SHP77 (cell line): ENCODE measurements around the gene C16orf89.

Source experiments
- DNase-seq, 2 experiments: peaks; one replicate each; lab custom pipeline; 2025; lab: John Stamatoyannopoulos, UW

The C16orf89 gene

DNA sequence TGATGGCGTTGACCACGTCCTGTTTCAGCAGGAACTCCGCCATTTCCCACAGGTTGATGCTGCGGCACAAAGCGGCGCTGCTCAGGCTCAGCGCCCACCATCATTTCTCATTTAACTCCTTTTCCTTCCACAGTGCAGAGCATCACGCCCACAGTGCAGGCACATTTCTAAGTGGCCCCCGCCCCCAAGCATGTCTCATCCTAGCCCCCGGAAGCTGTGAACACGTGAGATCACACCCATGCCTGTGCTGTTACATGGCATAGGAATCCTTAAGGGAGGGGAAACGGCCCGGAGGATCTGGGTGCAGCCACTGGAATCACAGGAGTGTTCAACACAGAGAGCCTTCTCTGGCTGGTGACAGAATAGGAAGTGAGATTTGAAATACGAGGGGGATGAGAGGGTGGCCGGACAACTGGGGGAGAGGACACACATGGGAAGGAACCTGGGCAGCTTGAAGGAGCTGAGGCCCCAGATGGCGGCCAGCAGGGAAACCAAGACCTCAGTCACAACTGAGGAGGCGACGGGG lies 36.7 kb downstream of the C16orf89 start:
- DNase-seq, result no peak

DNA sequence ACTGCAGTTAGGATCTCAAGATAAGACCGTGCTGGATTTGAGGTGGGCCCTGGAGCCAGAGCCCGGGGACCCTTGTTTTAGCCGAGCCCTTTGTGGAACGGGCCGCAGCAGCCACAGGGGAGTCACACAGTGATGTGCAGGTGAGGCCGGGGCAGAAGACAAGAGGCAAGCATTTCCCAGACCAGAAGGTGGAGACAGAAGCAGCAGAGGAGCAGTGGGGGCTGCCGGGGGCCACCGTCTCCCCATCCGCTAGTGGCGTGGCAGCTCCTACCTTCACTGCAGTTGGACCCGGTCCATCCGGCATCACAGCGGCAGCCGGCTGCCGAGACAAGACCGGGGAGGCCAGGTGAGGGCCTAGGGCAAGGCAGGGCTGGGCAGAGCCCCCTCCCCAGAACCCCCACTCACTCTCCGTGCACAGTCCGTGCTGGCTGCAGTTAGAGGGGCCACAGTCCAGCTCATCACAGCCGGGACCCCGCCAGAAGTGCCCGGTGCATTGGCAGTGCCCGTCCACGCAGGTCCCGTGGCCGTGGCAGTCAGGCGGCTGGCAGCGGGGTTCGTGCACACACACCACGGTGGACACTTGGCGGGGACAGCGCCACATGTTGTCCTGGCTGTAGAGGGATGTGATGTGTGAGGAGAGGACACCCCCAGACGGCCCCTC lies 38.1 kb downstream of the C16orf89 start:
- DNase-seq, result no peak

DNA sequence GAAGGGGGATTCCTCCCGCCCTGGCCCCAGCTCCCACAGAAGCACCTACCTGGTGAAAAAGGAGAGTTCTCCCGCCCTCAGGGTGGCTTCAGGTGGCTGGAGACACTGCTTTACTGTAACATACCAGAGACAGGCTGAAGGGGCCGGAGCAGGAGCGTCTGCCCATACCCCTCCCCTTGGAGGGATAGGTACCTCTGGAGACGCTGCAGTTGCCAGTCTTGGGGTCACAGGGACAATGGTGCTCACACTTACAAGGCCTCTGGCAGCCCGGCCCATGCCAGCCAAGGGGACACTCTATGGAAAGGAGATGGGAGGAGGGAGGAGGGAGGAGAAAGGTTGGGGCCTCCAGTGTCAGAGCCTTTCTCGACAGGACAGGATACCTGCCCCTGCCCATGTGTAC lies 38.7 kb downstream of the C16orf89 start:
- no peak for DNase-seq

DNA sequence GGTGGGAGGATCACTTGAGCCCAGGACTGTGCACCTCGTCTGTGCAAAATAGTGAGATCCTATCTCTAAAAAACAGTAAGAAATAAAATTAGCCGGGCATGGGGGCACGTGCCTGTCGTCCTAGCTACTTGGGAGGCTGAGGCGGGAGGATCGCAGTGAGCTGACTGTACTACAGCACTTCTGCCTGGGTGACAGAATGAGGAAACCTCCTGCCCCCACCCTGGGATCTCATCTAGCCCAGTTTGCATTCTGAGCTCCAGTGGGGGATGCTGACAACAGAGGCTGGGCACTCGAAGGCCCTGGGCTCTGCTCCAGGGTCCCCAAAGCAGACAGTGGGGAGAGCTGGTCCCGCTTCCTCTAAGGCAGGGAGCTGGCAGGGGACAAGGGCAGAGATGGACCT lies 39.1 kb downstream of the C16orf89 start:
- no peak for DNase-seq

DNA sequence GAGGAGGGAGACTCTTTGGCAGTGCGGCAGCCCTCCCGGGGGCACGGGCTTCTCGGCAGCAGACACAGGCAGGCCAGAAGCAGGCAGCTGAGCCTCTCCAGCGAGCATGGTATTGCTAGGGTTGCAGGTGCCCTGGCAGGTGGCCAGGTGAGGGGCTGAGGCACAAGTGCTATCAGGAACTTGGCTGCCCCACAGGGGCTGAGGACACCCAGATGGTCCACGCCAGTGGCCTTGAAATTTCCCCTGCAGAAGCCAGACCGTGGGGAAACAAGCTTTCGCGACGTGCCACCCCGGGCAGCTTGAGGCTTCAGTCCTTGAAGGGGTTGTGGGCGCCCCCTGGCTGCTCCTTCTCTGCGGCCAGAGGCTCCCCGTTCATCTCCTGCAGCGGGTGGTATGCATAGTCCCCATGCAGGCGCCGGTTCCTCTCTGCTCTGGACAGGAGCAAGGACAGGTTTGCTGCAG lies 40.6 kb downstream of the C16orf89 start:
- DNase-seq, result peak; percentile 39 to 71

DNA sequence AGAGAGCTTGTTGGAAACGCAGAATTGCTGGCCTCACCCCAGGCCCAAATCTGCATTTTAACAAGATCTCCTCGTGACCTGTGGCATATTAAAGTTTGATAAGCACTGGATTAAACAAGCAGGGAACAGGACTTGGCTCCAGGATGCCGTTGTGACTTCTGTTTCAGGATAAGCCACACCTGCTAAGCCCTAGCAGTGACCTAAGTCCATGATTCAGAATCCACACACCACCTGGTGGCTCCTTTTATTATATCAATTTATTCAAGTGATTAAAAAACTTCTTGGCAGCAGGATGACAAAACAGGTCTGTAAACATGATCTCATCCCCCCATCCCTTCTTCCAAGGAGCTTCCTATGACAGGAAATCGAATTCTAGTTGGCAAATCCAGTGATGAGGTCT lies 41.1 kb downstream of the C16orf89 start:
- peak; percentile 37 to 55 for DNase-seq

GRCh38 chr16:5022521-5022920 lies 43.2 kb downstream of the C16orf89 start:
- DNase-seq, result no peak

- DNase-seq, result no peak
Measured at GRCh38 chr16:5020551-5020950, 45.2 kb downstream of the C16orf89 start.

GRCh38 chr16:5019775-5020174 lies 46.0 kb downstream of the C16orf89 start:
- no peak for DNase-seq

- DNase-seq, result no peak
Measured at GRCh38 chr16:5018793-5019192, 47.0 kb downstream of the C16orf89 start.

- no peak for DNase-seq
Measured at GRCh38 chr16:5017678-5017969, 48.1 kb downstream of the C16orf89 start.

GRCh38 chr16:5016967-5017677 lies 48.6 kb downstream of the C16orf89 start:
- no peak for DNase-seq

GRCh38 chr16:5015887-5016286 lies 49.9 kb downstream of the C16orf89 start:
- no peak for DNase-seq

DNA sequence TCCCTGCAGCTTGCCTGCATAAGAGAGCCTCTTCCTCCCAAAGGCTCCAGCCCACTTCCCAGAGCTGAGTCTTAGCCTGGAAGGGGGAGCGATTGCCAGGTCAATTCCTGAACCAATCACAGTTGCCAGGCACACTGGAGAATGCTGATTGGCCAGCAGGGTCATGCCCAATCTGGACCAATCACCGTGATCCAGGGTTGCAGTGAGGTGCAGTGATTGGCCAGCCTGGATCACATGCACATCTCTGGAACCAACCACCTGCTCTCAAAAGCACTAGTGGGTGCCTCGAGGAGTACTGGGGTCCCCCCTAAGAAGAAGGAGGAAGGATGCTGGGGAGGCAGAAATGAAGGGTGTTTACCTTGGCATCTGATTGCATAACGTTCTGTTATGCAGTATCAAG lies 50.4 kb downstream of the C16orf89 start:
- DNase-seq, result no peak

DNA sequence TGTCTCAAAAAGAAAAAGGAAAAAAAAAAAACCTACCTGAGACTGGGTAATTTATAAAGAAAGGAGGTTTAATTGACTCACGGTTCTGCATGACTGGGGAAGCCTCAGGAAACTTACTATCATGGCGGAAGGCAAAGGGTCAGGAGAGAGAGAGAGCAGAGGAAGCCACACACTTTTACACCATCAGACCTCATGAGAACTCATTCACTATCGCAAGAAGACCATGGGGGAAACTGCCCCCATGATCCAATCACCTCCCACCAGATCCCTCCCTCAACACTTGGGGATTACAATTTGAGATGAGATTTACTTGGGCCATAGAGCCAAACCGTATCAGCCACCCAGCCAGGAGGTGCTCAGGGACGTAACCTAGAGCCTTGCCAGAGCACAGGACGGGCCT lies 52.9 kb downstream of the C16orf89 start:
- DNase-seq, result no peak

DNA sequence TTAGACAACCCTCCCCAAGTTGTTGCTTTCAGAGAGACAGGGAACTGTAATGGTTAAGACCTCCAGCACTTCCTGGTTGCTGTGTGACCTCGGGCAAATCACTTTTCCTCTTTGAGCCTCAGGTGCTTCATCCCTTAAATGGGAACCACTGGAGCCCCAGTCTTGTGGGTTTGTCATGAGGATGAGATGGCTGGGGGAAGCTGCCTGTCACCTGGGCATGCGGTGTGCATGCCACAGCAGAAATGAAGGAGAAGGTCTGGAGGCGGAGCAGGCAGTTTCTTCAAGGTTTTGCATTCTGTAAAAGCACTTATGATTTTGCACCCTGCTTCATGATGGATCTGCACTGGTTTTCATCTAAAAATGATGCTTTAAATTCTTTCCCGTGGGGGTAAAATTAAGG lies 54.1 kb downstream of the C16orf89 start:
- DNase-seq, result no peak

GRCh38 chr16:5010576-5011329 lies 55.0 kb downstream of the C16orf89 start:
- DNase-seq, result no peak

DNA sequence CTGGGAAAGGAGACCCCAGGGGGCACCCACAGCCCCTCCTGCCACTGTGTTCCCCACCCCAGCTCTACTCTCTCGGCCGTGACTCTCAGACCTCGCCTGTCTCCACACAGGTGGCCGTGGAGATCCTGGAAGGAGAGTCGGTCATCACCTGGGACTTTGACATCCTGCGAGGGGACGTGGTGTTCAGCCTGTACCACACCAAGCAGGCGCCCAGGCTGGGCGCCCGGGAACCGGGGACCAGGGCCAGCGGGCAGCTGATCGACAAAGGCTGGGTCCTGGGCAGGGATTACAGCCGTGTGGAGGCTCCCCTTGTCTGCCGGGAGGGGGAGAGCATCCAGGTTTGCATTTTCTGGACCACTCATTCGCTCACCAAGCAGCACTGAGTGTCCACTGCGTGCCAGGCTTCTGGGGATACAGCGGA lies 57.4 kb downstream of the C16orf89 start:
- DNase-seq, result no peak

DNA sequence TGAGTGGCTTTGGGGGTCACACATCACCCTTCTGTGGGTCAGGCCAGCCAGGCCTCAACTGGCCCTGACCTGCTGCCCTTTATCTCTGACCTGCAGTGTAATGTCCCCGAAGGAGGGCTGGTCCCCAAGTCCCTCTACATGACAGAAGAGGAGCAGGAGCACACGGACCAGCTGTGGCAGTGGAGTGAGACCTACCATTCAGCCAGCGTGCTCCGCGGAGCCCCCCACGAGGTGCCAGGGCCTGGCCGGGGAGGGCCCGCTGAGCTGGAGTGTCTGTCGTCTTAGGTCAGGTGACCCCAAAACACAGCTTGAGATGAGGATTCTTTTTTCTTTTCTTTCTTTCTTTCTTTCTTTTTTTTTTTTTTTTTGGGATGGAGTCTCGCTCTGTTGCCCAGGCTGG lies 58.5 kb downstream of the C16orf89 start:
- DNase-seq, result no peak

DNA sequence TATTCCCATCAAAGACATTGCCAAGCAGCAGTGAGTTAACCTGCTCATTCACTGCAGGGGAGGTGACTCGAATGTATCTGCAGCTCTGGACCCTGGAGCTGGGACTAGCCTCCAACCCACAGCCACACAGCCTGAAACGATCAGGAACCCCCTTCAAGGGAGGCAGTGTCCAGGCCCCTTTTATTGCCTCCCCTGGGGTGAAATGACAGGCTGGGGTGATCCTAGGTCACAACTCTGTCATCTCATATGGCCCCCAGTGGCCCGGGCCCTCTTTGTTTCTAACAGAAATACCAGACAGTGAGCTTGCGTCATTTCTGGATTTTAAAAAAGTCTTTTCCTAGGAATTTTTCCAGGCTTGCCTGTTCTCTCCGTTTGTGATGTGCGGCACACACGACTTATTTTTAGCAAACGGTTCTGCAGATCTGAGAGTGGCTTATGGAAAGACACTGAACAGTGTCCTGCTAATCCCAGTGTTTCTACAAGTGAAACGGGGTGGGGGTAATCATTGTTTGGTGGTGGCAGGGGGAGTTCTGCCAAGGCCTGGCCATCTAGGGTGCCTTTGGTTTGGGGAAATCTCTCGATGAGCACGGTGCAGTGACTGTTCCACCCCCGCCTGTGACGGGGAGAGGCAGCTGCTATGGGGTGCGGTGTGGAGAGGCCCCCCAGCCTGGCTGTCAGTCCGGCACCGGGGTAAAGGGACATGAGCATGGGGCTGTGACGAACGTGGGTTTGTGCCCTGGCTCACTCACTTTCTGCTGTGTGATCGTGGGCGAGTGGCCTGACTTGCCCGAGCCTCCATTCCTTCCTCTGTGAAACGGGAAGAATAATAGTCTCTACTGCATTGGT lies 59.2 kb downstream of the C16orf89 start:
- DNase-seq, result no peak

DNA sequence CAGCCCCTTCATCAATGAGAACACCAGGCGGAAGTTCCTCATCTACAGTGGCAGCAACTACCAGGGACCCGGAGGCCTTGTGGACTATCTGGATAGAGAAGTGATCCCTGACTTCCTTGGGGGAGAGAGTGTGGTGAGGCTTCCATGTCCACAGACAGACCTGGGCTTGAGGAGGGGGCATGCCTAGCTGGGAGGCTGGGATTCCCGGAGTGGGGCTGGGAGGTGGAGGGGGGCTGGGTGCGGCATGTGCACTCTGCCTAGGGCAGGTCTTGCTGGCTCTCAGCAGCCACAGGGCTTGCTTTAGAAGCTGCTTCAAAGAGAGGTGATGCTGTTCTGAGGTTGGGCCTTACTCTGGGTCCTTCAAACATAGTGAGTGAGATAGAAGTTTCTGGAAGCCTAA lies 59.8 kb downstream of the C16orf89 start:
- DNase-seq, result no peak

- DNase-seq, result no peak
Measured at GRCh38 chr16:5004311-5004710, 61.4 kb downstream of the C16orf89 start.
